Keratinocyte (primary cell): ENCODE results near the gene RABGEF1. TPM values are rescaled to one million over a fixed set of nuclear protein-coding genes. Genes with fewer than 3 reads are reported as not detected.

Experiments used
- DNase-seq: peaks from one replicate; pipeline ENCODE4 v3.0.0-alpha.2; 2011; ENCODE audit warnings: low read depth, missing footprints, low spot score
- FAIRE-seq: peaks from 2 replicates; lab custom pipeline; 2011; peaks lifted over from hg19 to GRCh38; lab: Jason Lieb, UNC
- H2AFZ ChIP-seq: 2 replicates; pipeline ENCODE4 v1.6.0; 2012; ENCODE audit warnings: low read length, control low read depth, inconsistent platforms; ENCODE audit not compliant: control insufficient read depth
- H3K27ac ChIP-seq: 2 replicates; pipeline ENCODE4 v1.5.1; 2011; ENCODE audit warnings: low read length; ENCODE audit not compliant: control insufficient read depth, insufficient read depth
- H3K27me3 ChIP-seq: 3 replicates; pipeline ENCODE4 v1.6.0; 2011; ENCODE audit warnings: low read length; ENCODE audit not compliant: control insufficient read depth, insufficient read depth; ENCODE audit errors: extremely low read depth
- H3K36me3 ChIP-seq, 2 experiments: 2 replicates in 1 of 2; 3 replicates in 1 of 2; pipeline ENCODE4 v1.5.1; 2011; ENCODE audit warnings: low read length in 2 of 2, mild to moderate bottlenecking in 1 of 2; ENCODE audit not compliant: control insufficient read depth in 2 of 2, insufficient read depth in 2 of 2; ENCODE audit errors: extremely low read depth in 1 of 2
- H3K4me1 ChIP-seq: 3 replicates; pipeline ENCODE4 v1.5.1; 2011; ENCODE audit warnings: low read length; ENCODE audit not compliant: control insufficient read depth, insufficient read depth; ENCODE audit errors: extremely low read depth
- H3K4me2 ChIP-seq: 3 replicates; pipeline ENCODE4 v1.6.0; 2011; ENCODE audit warnings: low read depth, low read length; ENCODE audit not compliant: control insufficient read depth, insufficient read depth; ENCODE audit errors: extremely low read depth
- H3K4me3 ChIP-seq, 3 experiments: fragments of 200-600 bp in 1 of 3; sonication (generic) in 1 of 3; 2 replicates in 2 of 3; 3 replicates in 1 of 3; pipeline ENCODE4 v1.5.1; 2011 to 2016; ENCODE audit warnings: low read length in 3 of 3, mild to moderate bottlenecking in 3 of 3, control low read depth in 2 of 3, inconsistent platforms in 1 of 3, low read depth in 1 of 3, mixed read lengths in 1 of 3, mixed run types in 1 of 3, moderate library complexity in 1 of 3; ENCODE audit not compliant: control insufficient read depth in 2 of 3, insufficient read depth in 2 of 3; ENCODE audit errors: extremely low read depth in 1 of 3
- H3K79me2 ChIP-seq: 2 replicates; pipeline ENCODE4 v1.6.0; 2012; ENCODE audit warnings: low read length; ENCODE audit not compliant: control insufficient read depth, insufficient read depth
- H3K9ac ChIP-seq: 3 replicates; pipeline ENCODE4 v1.6.0; 2011; ENCODE audit warnings: low read length; ENCODE audit not compliant: control insufficient read depth, insufficient read depth; ENCODE audit errors: extremely low read depth
- H3K9me1 ChIP-seq: 3 replicates; pipeline ENCODE4 v1.6.0; 2011; ENCODE audit warnings: low read length; ENCODE audit not compliant: control insufficient read depth, insufficient read depth; ENCODE audit errors: extremely low read depth
- H3K9me3 ChIP-seq: 2 replicates; pipeline ENCODE4 v1.5.1; 2012; ENCODE audit warnings: low read depth, low read length; ENCODE audit not compliant: control insufficient read depth
- H4K20me1 ChIP-seq: 3 replicates; pipeline ENCODE4 v1.6.0; 2011; ENCODE audit warnings: low read length; ENCODE audit not compliant: control insufficient read depth, insufficient read depth; ENCODE audit errors: extremely low read depth
- EZH2 ChIP-seq: IDR thresholded peaks from one replicate; pipeline ENCODE4 v1.6.1; 2012; ENCODE audit warnings: inconsistent platforms, mild to moderate bottlenecking, low read length, moderate library complexity
- dilution Hi-C: fragments of 300-500 bp; cut with MboI; formaldehyde crosslinking; loops from one replicate; pipeline ENCODE4 v1.7.0; 2020; ENCODE audit warnings: low sequenced_read_pairs; ENCODE audit not compliant: extremely low pct_ligation_motif_present
- polyA plus RNA-seq, 5 experiments: library from polyadenylated mRNA; depleted of rRNA in 3 of 5; stranded (reverse) in 3 of 5; stranded (forward) in 1 of 5; unstranded in 1 of 5; fragments of >200 nt; gene quantifications; 1 replicate in 1 of 5; 2 replicates in 3 of 5; 3 replicates in 1 of 5; pipeline versions ENCODE4 v1.2.1 to v1.2.3, GENCODE V29; 2011 to 2012; ENCODE audit warnings: missing spikeins in 2 of 5, low read depth in 1 of 5, low replicate concordance in 1 of 5
- TF ChIP-seq, protein P1 (sequence below), 3 experiments: IDR thresholded peaks in 1 of 3; conservative IDR thresholded peaks in 1 of 3; optimal IDR thresholded peaks in 1 of 3; 2 replicates in 2 of 3; 3 replicates in 1 of 3; pipeline versions ENCODE3 to v1.5.1; 2011; ENCODE audit warnings: low read length in 3 of 3, mild to moderate bottlenecking in 3 of 3, moderate library complexity in 2 of 3, control low read depth in 1 of 3, inconsistent platforms in 1 of 3; ENCODE audit not compliant: insufficient read depth in 2 of 3; ENCODE audit errors: extremely low read depth in 1 of 3

Gene RABGEF1
- polyA plus RNA-seq, 1 donor (not counting 4 experiments of a cell fraction or from before 2014, with no cell fraction given), result 58.2 TPM

DNA sequence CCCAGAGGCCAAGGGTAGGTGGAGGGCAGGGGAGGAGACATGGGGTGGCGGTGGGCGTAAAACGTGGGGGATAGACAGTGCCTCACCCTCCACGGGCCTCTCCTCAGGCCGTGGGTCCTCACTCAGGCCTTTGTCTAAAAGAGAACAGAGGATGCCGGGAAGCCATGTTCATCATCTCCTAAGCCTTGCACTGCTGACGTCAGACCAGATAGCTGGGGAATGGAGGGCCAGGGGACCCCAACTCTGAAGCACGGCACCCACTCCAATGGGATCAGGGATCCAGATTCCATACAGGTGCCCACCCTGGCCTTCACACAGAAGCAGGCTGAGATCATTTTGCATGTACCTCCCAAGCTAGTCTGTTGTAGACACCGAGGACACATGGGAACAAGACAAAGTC is 97.1 kb downstream of the RABGEF1 start:
- H3K27me3 ChIP-seq, result no peaks in the 10 kb centered on the region
- FAIRE-seq, result no peak
- H3K9ac ChIP-seq, result no peak overlapping the region
- H4K20me1 ChIP-seq, result no peaks in the 10 kb centered on the region
- DNase-seq, result no peak
- H3K79me2 ChIP-seq, result no peaks in the 10 kb centered on the region
- no peaks in the 10 kb centered on the region for H3K9me1 ChIP-seq
- no peak overlapping the region for H3K4me3 ChIP-seq
- dilution Hi-C loops, result no loop called here
- no peak overlapping the region for H3K4me2 ChIP-seq
- no peaks in the 10 kb centered on the region for H3K36me3 ChIP-seq
- no peaks in the 10 kb centered on the region for H3K4me1 ChIP-seq
- TF ChIP-seq EZH2, result no peak
- TF ChIP-seq, protein P1, sequence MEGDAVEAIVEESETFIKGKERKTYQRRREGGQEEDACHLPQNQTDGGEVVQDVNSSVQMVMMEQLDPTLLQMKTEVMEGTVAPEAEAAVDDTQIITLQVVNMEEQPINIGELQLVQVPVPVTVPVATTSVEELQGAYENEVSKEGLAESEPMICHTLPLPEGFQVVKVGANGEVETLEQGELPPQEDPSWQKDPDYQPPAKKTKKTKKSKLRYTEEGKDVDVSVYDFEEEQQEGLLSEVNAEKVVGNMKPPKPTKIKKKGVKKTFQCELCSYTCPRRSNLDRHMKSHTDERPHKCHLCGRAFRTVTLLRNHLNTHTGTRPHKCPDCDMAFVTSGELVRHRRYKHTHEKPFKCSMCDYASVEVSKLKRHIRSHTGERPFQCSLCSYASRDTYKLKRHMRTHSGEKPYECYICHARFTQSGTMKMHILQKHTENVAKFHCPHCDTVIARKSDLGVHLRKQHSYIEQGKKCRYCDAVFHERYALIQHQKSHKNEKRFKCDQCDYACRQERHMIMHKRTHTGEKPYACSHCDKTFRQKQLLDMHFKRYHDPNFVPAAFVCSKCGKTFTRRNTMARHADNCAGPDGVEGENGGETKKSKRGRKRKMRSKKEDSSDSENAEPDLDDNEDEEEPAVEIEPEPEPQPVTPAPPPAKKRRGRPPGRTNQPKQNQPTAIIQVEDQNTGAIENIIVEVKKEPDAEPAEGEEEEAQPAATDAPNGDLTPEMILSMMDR (optimal IDR thresholded peaks at IDR 0.05 in 1 of 3, IDR thresholded peaks at IDR 0.05 in 1 of 3, conservative IDR thresholded peaks at IDR 0.05 in 1 of 3; ENCODE audit: extremely low read depth in 1 of 3, insufficient read depth in 2 of 3, low read length in 3 of 3), result no peak
- no peaks in the 10 kb centered on the region for H3K9me3 ChIP-seq
- no peak overlapping the region for H3K27ac ChIP-seq
- H2AFZ ChIP-seq, result no peak overlapping the region

DNA sequence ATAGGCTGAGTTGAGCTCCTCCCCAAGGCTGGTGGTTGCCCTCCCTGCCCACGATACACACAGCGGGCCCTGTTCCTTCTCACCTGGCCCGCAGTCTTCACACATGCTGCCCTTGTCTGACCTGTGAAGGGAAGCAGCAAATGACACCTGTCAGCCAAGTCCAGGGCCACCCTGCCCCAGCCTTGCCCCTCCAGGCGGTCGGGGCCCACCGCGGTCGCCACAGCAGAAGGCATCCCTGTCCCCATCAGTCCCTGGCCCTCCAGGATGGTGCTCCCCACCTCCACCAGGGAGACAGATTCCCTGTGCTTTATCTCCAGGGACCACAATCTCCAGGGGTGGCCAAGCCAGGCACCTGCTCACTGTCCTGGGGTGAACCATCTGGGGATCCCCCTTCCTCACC is 99.3 kb downstream of the RABGEF1 start:
- DNase-seq (no peak), FAIRE-seq (no peak)
- TF ChIP-seq EZH2, result no peak
- TF ChIP-seq, protein P1 (optimal IDR thresholded peaks at IDR 0.05 in 1 of 3, IDR thresholded peaks at IDR 0.05 in 1 of 3, conservative IDR thresholded peaks at IDR 0.05 in 1 of 3; ENCODE audit: extremely low read depth in 1 of 3, insufficient read depth in 2 of 3, low read length in 3 of 3), result no peak
- no peaks in the 10 kb centered on the region for H3K9me3 ChIP-seq
- no peaks in the 10 kb centered on the region for H4K20me1 ChIP-seq
- no peak overlapping the region for H2AFZ ChIP-seq
- H3K27me3 ChIP-seq, result no peaks in the 10 kb centered on the region
- H3K4me2 ChIP-seq, result no peak overlapping the region
- H3K4me1 ChIP-seq, result peaks cover 3% of the 10 kb centered on the region
- no peak overlapping the region for H3K4me3 ChIP-seq
- no peaks in the 10 kb centered on the region for H3K9me1 ChIP-seq
- no peaks in the 10 kb centered on the region for H3K79me2 ChIP-seq
- no peaks in the 10 kb centered on the region for H3K36me3 ChIP-seq
- H3K27ac ChIP-seq, result no peak overlapping the region
- dilution Hi-C loops, result no loop called here
- H3K9ac ChIP-seq, result no peak overlapping the region
